Activated CD8-positive, alpha-beta memory T cell treated with anti-CD3 and anti-CD28 coated beads for 4 hours (primary cell): ENCODE measurements around the gene PNMA6E.

Source experiments
- DNase-seq, 2 donors: peaks; one replicate each; pipeline ENCODE4 v3.0.0-alpha.2; 2020; ENCODE audit warnings: low read depth in 2 of 2

The PNMA6E gene

GRCh38 chrX:153384390-153384789, 16.8 kb downstream of the PNMA6E start:
- DNase-seq, result no peak

- DNase-seq, result no peak
Measured at GRCh38 chrX:153382563-153383482, 18.3 kb downstream of the PNMA6E start.

- no peak for DNase-seq
Measured at GRCh38 chrX:153381684-153382532, 19.2 kb downstream of the PNMA6E start.

GRCh38 chrX:153380691-153381090, 20.5 kb downstream of the PNMA6E start:
- DNase-seq, result no peak

GRCh38 chrX:153379971-153380581, 21.1 kb downstream of the PNMA6E start:
- DNase-seq, result no peak

GRCh38 chrX:153379508-153379907, 21.6 kb downstream of the PNMA6E start:
- no peak for DNase-seq

GRCh38 chrX:153378607-153379006, 22.5 kb downstream of the PNMA6E start:
- no peak for DNase-seq

GRCh38 chrX:153377727-153378126, 23.4 kb downstream of the PNMA6E start:
- DNase-seq, result no peak

- DNase-seq, result no peak
Measured at GRCh38 chrX:153375571-153375970, 25.6 kb downstream of the PNMA6E start.

GRCh38 chrX:153374426-153374825, 26.7 kb downstream of the PNMA6E start:
- DNase-seq, result no peak

- no peak for DNase-seq
Measured at GRCh38 chrX:153372949-153373348, 28.2 kb downstream of the PNMA6E start.

- no peak for DNase-seq
Measured at GRCh38 chrX:153371256-153371655, 29.9 kb downstream of the PNMA6E start.

GRCh38 chrX:153370293-153371055, 30.7 kb downstream of the PNMA6E start:
- no peak for DNase-seq

GRCh38 chrX:153366878-153367538, 34.1 kb downstream of the PNMA6E start:
- DNase-seq, result no peak

- DNase-seq, result no peak
Measured at GRCh38 chrX:153366119-153366518, 35.0 kb downstream of the PNMA6E start.

- DNase-seq, result no peak
Measured at GRCh38 chrX:153365670-153366069, 35.5 kb downstream of the PNMA6E start.

GRCh38 chrX:153361781-153362397, 39.3 kb downstream of the PNMA6E start:
- DNase-seq, result no peak

GRCh38 chrX:153357877-153358276, 43.3 kb downstream of the PNMA6E start:
- DNase-seq, result no peak

GRCh38 chrX:153353416-153353815, 47.7 kb downstream of the PNMA6E start:
- DNase-seq, result no peak

- no peak for DNase-seq
Measured at GRCh38 chrX:153352858-153353257, 48.3 kb downstream of the PNMA6E start.
